Measurements from ENCODE around the gene SLC6A9.

The SLC6A9 gene

DNA sequence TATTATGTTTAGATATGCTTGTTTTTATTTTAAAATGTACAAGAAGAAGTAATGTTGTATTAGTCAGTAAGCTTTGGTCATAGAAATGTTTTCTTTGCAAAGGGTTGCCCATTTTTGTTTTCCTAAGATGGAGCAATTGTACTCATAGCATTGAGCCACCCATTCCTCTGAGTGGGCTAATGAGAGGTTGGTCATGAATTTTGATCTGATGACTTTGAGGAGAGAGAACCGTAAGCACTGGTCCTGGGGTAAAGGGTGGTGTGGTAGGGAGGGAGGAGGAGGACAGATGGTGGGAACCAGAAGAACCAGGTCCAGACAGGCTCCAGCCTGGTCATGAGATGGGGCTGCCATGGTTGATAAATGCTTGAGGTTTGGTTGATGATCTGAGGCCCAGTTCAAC lies 15.9 kb upstream of the SLC6A9 start:
- DNase-seq: no peak

DNA sequence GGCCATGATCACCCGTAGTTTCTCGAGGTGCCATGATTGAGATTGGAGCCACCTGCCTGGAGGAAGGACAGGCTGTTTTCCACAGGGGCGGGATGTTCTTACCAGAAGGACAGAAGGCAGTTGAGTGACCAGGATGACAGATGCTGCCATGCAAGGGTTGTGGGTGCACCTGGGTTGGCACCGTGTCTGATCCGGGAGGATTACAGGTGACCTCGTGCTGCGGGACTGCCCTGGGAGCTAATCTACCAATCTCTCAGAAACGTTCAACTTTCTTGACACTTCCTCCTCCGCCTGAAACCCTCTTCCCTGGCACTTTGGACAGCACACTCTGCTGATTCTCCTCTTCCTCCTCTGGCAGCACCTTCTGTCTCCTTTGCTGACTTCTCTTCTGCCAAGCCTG lies 13.8 kb upstream of the SLC6A9 start:
- no peak for DNase-seq

DNA sequence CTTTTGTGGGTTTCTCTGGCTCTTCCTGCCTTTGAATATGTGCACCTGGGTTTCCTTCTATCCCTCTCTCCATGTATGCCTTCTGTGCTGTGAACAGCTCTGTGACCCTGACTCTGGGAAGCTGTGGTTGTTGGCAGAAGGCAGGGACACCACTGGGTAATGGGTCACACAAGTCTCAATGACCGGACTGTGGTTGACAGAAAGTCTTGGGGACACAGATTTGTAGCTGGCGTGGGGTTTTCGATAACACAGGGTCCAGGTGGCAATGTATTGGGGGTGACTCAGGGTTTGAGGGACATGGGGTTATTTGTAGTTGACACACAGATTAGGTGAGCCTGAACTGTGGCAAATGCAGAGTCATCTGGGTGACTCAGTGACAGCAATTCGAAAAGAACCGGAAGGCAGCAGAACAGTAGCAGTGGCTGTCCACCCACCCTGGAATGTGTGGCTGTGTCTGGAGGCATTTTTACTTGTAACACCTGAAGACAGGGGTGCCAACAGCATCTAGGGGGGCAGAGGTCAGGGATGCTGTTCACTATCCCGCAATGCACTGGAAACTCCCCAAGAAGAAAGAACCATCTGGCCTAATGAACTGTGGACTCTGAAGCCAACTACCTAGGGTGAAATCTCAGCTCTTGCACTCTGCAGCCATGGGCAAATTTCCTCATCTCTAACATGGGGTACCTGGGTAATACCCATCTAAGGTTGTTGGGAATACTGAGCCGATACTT lies 13.0 kb upstream of the SLC6A9 start:
- no peak for DNase-seq

DNA sequence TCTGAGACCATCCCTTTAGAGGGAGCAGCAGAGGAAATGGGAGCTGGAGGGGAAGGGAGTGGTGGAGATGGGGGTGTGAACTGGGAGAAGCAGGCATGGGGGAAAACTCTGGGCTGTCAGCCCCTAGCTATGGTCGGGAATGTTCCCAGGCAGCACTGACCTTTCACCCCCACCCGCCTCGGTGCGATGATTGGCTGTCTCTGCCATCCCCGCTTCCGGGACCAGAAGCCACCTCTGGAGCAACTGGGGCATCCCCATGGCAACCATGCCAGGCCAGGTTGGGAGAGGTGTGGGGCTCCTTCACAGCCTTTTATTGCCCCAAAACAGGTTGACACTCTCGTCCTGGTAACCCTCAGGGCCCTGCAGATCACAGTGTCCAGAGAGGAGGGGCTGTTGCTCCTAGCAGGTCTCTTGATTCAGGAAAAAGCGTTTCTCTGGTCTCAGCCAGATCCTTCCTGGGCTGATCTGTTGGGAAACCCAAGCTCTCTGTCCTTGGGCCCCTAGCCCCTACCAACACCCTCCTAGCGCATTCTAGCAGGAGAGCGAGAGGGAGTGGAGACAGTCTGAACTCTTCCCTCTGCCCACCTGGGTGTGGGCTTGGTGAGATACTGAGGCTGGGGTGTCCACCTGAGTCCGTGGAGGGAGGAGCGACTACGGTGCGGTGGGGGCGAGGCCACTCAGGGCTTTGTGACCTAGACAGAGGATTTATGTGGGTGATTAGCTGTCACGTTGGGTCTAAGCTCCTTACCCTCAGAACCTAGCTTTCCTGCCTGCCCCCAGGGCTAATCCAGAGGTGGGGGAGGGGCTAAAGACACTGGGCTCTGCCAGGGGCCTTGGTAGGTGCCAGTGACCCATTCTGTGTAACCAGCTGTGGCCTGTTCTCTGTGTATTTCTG lies 12.2 kb upstream of the SLC6A9 start:
- no peak for DNase-seq

DNA sequence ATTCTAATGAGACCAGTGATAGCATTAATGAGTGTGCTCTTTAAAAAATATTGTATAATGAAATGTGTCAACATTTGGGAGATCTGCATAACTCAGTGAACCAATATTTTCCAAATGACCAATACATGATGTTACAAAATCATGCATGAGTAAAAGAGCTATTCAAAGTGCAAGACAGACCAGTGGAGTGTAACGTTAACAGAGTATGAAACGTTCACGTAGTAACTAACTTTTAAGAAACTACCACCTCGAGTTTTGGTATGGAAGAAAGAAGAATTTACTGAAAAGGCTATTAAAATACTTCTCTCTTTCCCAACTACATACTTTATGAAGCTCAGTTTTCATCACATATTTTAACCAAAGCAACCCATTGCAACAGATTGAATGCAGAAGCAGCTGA lies 9.6 kb upstream of the SLC6A9 start:
- no peak for DNase-seq

DNA sequence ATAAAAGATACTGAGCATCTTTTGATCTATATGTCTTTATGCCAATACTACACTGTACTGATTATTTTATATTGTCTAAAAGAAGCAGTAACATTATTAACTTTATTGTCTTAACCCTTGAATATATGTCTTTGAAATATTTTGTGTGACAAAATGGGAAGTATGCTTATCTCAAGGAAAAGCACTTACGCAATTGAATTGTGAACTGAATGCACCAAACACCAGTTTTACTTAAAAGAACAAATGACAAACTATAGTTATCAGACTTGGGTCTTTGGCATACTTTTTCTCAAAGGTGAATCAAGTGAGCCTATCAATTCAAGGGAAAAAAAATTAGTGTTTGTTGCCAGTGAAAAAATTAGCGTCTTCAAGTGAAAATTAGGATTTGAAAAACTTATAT lies 9.2 kb upstream of the SLC6A9 start:
- no peak for DNase-seq

DNA sequence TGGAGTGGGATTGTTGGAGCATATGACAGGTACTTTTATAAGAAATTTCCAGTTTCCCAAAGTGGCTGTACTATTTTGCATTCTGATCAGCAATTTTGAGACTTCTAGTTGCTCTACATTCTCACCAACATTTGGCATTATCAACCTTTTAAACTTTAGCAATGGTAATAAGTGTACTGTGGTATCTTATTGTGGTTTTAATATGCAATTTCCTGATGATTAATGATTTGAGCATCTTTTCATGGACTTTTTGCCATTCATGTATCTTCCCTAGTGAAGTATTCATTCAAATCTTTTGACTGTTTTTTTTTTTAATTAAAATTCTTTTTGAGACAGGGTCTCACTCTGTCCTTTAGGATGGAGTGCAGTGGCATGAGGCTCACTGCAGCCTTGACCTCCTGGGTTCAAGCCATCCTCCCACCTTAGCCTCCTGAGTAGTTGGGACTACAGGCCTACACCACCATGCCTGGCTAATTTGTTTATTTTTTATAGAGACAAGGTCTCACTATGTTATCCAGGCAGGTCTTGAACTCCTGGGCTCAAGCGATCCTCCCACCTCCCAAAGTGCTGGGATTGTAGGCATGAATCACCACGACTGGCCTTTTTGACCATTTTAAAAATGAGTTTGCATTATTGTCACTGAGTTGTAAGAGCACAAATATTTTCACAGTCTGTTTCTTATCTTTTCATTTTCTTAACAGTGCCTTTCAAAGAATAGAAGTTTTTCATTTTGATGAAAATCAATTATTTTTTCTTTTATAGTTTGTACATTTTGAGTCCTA lies 7.8 kb upstream of the SLC6A9 start:
- no peak for DNase-seq

DNA sequence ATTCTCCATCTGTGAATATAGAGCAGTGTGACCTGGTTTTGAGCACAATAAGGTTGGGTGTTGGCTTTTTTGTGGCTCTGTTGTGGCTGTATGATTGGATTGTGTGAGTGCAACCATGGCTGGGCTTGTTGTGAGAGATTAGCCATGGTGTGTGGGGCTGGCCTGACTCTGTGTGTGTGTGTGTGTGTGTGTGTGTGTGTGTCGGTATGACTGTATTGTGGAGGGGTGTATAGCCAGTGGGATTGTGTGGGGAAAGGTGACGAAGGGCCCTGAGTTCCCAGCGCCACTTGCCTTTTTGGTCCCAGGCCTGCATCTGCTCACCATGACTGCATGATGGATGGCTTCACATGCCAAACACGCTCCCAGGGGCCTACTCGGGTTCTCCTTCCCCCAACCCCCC lies 5.9 kb upstream of the SLC6A9 start:
- DNase-seq: no peak

DNA sequence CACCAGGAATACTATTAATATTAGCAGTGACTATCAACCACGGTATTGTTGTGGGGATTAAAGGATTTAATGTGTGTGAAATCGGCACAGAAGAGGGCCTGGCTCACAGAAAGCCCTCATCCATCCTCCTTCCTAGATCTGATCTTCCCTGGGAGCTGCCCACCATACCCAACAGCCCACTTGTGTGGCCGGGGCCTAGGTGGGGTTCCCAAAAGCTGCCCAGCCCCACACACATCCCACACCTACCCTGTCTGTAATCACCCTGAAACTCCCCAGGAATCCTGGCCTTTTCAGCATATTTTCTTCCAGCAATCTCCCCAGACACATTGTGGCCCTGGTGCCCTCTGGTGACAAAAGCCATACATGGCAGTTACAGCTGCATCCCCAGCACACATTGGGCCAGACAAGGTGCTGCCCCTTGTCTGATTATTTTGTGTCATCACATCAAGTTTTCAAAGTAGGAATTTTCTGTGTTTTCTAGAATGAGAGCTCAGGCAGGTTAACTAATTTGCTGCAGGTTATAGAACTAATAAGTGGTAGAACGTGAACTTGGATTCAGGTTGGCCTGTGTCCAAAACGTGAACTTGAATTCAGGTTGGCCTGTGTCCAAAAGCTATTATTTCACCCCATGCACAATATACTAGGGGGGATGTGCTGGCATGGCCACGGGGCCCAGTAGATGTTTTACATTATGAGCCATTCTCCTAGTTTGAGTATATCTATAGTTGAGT lies 5.3 kb upstream of the SLC6A9 start:
- no peak for DNase-seq

DNA sequence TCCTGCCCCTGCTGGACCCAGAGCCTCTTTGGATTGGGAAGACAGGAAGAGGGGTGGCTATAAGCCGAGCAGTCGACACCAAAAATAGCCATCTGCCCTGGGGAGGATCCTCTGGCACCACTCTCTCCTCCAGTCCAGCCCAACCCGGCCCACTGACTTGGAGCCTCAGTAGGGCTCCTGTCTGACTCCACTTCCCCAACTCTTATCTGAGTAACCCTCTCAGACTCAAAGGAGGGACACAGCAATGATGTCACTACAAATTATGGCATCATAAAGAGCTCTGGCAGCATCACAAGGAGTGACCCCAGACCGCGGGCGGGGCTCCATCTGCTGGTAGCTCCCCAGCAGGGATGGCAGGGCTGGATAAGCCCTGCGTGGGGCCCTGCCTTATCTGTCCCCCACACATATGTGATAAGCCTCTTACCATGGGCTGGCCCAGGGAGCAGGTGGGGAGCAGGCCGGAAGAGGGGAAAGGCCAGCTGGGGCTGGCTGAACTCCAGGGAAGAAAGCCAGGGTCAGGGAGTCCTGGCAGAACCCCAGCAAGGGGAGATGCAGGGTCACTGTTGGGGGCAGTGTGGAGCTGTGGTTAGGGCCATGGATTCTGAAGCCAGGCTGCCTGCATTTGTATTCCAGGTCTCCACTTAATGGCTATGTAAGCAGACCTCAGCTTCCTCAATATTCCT lies 4.6 kb upstream of the SLC6A9 start:
- DNase-seq: no peak

DNA sequence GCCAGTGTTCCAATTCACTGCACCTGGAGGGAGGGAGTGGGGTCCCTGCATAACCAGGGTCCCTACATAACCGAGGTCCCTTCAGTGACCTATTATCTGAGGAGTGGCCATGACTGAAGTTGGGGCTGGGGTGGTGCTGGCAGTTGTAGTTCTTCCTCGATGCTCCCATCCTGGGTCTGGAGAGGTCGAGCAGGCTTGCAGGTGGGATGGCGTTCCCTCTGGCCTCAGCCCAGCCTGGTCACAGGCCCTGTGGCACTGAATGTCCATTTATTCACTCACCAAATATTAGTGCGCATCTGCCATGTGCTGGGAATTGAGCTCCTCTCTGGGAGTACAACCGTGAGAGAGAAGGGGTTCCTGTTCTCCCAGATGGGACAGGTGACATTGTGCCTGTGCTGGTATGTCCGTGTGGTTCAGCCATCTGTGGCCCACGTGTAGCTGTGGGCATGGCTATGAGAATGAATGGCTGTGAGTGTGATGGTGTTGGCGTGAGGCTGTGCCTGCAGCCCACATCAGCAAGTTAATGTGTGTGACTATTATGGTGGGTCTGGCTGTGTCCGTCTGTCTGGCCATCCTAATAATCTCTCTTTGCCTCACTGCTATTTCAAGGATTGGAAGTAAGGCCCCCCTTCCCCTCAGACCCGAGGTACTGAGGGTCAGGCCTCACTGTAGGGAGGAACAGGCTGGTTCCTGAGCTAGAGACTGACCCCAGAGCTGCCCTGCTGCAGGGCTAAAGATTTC lies 3.9 kb upstream of the SLC6A9 start:
- DNase-seq: no peak

DNA sequence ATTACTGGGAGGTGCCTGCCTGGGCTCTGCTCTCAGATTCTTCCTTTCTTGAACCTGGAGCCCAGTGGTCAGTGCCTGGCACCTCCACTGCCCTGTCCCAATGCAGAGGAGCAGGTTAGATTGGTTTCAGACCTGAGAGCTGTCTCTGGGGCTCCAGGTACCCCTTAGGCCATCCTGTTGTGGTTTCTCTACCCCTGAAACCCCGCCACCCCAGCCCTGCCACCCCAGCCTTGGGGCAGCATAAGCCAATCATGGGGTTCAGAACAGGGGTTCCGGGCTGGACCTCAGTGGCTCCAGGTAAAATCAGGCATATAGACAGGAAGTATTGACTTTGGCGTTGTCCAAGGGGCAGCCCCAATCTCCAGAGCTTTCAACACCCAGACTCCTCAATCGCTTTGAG lies 3.2 kb upstream of the SLC6A9 start:
- DNase-seq: no peak

DNA sequence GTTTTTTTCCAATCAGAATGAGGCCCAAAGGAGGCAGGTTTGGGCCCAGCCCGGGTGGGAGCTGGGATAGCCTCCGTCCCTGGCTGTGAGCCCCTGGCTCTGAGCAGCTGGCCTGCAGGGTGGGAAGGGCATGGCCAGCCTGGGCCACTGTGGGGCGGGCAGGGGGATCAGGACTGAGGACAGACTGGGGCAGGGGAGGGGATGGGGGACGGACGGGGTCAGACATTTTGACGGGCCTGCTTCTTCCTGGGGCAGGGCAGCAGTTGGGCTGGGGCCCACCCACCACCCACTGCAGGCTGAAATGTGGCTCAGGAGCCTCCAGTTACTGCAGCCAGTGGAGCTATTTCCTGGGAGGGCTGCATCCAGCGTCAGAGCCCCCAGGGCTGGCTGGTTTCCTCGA lies 2.5 kb upstream of the SLC6A9 start:
- DNase-seq: no peak

DNA sequence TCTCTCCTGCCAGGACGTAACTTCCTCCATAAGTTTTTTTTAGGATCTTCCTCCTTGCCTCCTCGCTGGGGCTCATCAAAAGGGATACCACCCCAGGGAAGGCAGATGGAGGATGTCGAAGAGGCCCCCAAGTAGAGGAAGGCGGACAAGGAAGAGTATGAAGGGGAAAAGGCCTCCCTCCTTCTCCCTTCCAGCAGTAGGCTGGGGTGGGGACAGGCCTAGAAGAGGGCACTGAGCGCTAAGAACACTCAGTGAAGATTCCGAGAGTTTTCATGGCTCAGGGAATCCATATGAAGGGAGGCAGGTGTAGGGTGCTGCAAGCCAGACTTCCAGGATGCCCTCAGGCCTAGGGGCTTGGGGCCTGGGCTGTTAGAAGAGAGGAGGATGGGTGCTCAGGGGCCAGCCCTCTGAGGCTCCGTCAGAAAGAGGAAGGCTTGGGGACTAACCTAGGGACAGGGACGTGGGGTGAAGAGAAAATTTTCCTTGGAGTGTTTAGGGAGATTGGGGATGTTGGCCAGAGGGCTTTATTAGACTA lies 1.8 kb upstream of the SLC6A9 start:
- DNase-seq: no peak

DNA sequence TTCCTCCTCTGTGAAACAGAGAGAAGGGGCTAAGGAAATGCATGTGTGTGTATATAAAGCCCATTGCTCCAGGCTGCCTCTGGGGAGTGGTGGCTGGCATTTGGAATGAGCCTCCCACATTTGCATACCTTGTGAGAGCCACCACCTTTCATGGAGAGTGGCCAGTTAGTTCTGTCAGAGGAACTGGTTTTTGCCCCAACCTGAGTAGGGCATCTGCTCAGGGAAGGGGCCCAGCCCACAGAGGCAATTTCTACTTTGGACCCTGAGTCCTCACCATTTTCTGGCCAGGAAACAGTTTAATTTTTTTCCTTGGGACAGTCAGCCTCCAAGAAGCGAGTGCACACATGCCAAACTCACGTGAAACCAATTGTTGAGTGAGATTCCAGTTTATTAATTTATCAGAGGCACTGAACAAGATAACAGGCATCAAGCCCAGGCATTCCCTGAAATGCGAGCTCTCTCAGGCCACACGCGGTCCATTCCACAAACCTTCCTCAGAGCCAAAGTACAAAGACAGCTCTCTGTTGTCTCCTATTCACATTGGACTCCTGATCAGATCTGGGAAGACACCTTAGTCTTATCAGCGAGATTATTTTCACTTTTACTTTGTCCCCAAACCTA lies 1.0 kb upstream of the SLC6A9 start:
- DNase-seq: no peak

DNA sequence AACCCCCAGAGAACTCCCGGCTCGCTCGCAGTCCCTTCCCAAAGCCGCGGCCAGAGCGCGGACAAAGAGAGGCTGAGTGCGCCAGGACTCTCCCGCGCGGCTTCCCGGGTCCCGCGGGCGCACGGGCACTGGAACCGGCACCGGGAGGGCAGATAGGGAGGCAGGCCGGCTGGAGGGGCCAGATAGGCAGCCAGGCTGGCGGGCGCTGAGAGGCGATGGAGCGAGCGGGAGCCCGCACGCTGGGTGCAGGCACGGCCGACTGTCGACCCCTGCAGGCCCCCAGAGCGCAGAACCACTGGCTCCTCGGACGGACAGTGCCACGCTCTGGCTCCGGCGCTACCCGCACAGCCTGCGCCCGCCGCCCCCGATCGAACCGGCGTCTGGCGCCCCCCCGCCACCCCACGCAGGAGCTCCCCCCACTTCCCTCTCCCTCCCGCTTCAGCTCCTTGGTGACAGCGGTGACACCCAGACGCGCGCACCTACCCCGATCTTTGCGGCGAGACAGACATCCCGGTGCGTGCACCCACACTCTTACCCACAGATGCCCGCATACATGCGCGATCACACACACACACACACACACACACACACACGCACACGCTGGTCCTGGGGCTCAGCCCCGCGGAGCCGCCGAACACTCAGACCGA lies 534 bp downstream of the SLC6A9 start:
- DNase-seq: no peak

DNA sequence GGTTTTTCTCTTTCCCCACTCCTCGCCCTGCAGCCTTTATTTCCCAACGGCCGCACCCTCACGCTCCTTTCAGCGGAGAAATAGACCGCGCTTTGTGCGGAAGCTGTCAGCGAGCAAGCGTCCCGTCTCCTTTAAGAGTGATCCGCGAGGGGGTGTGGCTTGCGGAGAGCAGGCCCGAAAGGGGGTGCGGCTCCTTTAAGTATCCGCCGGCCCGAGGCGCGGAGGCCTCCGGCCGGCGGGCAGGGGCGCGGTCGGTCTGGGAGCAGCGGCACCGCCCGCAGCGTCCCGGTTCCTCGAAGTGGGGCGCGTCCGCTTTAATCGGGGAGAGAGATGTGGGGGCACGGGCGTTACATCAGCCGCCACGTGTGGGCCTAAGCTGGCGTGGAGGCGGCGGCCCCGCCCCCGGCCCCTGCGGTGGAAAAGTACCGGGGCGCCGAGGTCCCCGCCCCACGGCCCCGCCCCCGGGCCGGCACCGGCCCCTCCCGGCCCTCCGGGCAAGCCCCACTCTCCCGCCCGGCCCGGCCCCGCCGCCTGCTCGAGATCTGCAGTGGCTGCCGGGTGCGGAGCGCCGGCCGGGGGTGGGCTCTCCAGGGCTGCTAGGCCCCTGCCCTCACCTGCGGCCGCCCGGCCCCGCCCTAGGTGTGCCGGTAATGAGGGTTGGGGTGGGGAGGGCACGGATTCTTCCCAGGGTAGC lies 1.2 kb downstream of the SLC6A9 start:
- DNase-seq: peak; percentile 78

DNA sequence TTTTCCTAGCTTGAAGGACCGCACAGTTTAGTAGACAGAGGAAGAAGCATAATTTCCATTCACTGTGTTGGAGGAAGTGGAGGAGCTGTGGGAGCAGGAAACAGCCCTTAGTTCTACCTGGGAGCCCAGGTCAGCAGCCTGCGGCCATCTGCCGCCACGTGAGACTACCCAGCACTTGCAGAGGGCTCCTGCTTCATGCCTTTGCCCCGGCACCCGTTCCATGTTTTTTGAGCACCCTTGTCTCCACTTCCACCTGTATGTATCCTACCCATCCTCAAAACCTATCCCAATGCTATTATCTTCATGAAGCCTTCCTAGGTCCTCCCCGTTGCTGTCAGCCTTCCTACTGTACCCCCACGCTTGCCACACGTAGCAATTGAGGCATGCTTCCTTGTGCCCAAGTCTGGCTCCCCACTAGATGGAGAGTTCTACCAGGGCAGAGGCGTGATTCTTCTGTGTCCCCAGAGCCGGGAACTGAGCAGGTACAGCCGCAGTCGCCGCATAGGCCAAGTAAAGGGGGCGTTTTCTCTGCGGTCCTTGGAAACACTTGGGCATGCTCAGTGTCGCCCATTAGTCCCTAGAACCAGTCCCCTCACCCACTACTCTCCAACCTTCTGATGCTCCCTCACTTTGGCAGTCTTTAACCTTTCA lies 1.9 kb downstream of the SLC6A9 start:
- no peak for DNase-seq

DNA sequence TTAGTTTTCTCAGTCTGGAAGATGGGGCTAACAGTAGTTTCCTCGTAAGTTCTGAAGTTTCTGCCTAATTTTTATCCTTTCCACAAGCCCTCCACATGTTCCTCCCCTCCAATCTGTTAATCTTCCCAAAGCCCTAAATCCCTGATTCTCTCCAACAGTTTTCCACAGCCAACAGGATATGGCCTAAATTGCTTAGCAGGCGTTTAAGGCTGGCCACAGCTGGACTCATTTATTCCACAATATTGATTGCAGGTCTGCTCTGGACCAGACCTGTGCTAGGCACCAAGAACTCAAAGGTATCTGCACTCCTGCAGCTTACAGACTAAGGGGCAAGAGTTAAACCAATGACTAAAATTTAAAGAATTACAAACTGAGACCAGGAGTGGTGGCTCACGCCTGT lies 3.9 kb downstream of the SLC6A9 start:
- DNase-seq: no peak
